ENCODE data around the gene ZEB2.

- no peak for TF ChIP-seq POLR2A (IDR thresholded peaks at IDR 0.05)
- TF ChIP-seq CTCF (IDR thresholded peaks at IDR 0.05): no peak
- no peak for TF ChIP-seq EP300 (IDR thresholded peaks at IDR 0.05)
Measured at GRCh38 chr2:144350151-144350802, 169.6 kb downstream of the ZEB2 start.
